WERI-Rb-1 (cell line): ENCODE results near the gene FBXO22.

Experiments used
- DNase-seq: peaks from one replicate; pipeline ENCODE4 v3.0.0-alpha.2; 2020
- H3K27ac ChIP-seq: fragments of 250-450 bp; sonication (Bioruptor Pico); 2 replicates; pipeline ENCODE4 v1.5.1; 2020; ENCODE audit warnings: mild to moderate bottlenecking, moderate library complexity
- H3K27me3 ChIP-seq: fragments of 250-450 bp; sonication (Bioruptor Pico); 2 replicates; pipeline ENCODE4 v1.5.1; 2021; ENCODE audit warnings: mild to moderate bottlenecking, low read depth, moderate library complexity; ENCODE audit not compliant: insufficient read depth, severe bottlenecking
- H3K36me3 ChIP-seq: fragments of 250-450 bp; sonication (Bioruptor Pico); 2 replicates; pipeline ENCODE4 v1.5.1; 2020; ENCODE audit warnings: mild to moderate bottlenecking, moderate library complexity
- H3K4me3 ChIP-seq: 2 replicates; pipeline ENCODE4 v1.5.1; 2011; ENCODE audit warnings: low read depth, mild to moderate bottlenecking, control low read depth, low read length
- H3K9me3 ChIP-seq: fragments of 250-450 bp; sonication (Bioruptor Pico); 2 replicates; pipeline ENCODE4 v1.5.1; 2021; ENCODE audit warnings: mild to moderate bottlenecking, moderate library complexity; ENCODE audit not compliant: severe bottlenecking
- TF ChIP-seq, protein P1 (sequence below): IDR thresholded peaks from 2 replicates; pipeline ENCODE4 v1.5.1; 2011; ENCODE audit warnings: low read depth, mild to moderate bottlenecking, control low read depth, inconsistent platforms, low read length

Gene FBXO22

GRCh38 chr15:75989045-75989444, 85.4 kb downstream of the FBXO22 start:
- TF ChIP-seq, protein P1, sequence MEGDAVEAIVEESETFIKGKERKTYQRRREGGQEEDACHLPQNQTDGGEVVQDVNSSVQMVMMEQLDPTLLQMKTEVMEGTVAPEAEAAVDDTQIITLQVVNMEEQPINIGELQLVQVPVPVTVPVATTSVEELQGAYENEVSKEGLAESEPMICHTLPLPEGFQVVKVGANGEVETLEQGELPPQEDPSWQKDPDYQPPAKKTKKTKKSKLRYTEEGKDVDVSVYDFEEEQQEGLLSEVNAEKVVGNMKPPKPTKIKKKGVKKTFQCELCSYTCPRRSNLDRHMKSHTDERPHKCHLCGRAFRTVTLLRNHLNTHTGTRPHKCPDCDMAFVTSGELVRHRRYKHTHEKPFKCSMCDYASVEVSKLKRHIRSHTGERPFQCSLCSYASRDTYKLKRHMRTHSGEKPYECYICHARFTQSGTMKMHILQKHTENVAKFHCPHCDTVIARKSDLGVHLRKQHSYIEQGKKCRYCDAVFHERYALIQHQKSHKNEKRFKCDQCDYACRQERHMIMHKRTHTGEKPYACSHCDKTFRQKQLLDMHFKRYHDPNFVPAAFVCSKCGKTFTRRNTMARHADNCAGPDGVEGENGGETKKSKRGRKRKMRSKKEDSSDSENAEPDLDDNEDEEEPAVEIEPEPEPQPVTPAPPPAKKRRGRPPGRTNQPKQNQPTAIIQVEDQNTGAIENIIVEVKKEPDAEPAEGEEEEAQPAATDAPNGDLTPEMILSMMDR, result no peak

DNA sequence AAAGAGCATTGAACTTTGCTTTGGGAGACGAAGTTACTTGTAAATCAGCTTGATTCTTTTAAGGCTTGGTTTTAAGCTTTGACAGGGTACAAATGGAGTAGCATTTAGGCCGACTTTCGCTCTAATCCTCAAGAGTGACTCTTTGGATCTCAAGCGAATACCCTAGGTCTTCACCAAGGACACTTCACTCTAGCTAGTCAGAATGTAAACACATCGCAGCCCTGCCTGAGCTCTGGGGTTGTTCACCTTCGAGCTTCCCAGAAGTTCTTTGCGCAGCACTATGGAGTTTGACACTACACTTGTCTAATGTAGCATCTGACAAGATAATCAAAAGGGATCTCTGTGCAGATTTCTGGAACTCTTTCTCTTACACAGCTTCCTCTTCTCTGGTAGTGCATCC, 86.2 kb downstream of the FBXO22 start:
- Histone ChIP-seq H3K9me3 (no peaks in the 10 kb centered on the region), H3K27ac (no peak overlapping the region), H3K4me3 (no peak overlapping the region), H3K36me3 (no peaks in the 10 kb centered on the region), H3K27me3 (no peaks in the 10 kb centered on the region)
- TF ChIP-seq, protein P1, result no peak
- DNase-seq, result no peak

More at GRCh38 chr15:75989045-75989444, 85.4 kb downstream of the FBXO22 start:
- Histone ChIP-seq H3K36me3 (no peaks in the 10 kb centered on the region), H3K27me3 (no peaks in the 10 kb centered on the region), H3K9me3 (no peaks in the 10 kb centered on the region), H3K4me3 (no peak overlapping the region), H3K27ac (no peak overlapping the region)
- no peak for DNase-seq
